Lower lobe of right lung (tissue), 2 donors: Measurements from ENCODE around the gene SEMA5A. TPM values are rescaled to one million over a fixed set of nuclear protein-coding genes. Genes with fewer than 3 reads are reported as not detected.
A peak's percentile ranks its signal among the peaks of the same experiment; 100 is the strongest.

Source experiments
- ATAC-seq, 2 donors: fragments of 200-7000 bp; cut with Tn5 transposase; one replicate each; pipeline ENCODE4 v1.9.1; 2020 to 2022; ENCODE audit warnings: mild to moderate bottlenecking in 2 of 2, moderate library complexity in 2 of 2
- DNase-seq: peaks from one replicate; pipeline ENCODE4 v3.0.0-alpha.2; 2020
- H3K27ac ChIP-seq: fragments of 200-600 bp; one replicate; pipeline ENCODE4 v1.8.0; 2022
- H3K27me3 ChIP-seq: fragments of 200-600 bp; one replicate; pipeline ENCODE4 v1.8.0; 2022; ENCODE audit warnings: low read depth
- H3K36me3 ChIP-seq: fragments of 200-600 bp; one replicate; pipeline ENCODE4 v1.8.0; 2022; ENCODE audit warnings: mild to moderate bottlenecking
- H3K4me1 ChIP-seq: fragments of 200-600 bp; one replicate; pipeline ENCODE4 v1.8.0; 2022
- H3K4me3 ChIP-seq: fragments of 200-600 bp; one replicate; pipeline ENCODE4 v1.8.0; 2022; ENCODE audit warnings: mild to moderate bottlenecking
- H3K9me3 ChIP-seq: fragments of 200-600 bp; one replicate; pipeline ENCODE4 v1.8.0; 2022
- CTCF ChIP-seq: fragments of 200-600 bp; IDR thresholded peaks from one replicate; pipeline ENCODE4 v1.8.0; 2022; ENCODE audit warnings: antibody characterized with exemption, mild to moderate bottlenecking
- intact Hi-C: fragments of 100-400 bp; cut with DNase I; formaldehyde crosslinking; loops from one replicate; pipeline ENCODE4 v1.11.0; 2022
- total RNA-seq: library from RNA; stranded (reverse); fragmentation: NEBNext Ultra II Directional; extraction: Animal tissue kit (Norgen Biotek cat#: 25700); gene quantifications from one replicate; pipeline ENCODE4 v1.2.1, GENCODE V29; 2021
- donor health status: DM: no; HTN: yes; CAD: no; lungs with severe emphysema.

The SEMA5A gene
- total RNA-seq, 1 donor from 2014 or later: 29.3 TPM

DNA sequence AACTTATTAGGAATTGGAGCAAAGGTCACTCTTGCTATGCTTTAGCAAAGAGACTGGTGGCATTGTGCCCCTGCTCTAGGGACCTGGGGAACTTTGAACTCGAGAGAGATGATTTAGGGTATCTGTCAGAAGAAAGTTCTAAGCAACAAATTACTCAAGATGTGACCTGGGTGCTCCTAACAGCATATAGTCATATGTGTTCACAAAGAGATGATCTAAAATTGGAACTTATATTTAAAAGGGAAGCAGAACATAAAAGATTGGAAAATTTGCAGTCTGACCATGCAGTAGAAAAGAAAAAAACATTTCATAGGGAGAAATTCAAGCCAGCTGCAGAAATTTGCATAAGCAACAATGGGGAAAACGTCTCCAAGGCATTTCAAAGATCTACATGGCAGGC is 68.3 kb downstream of the SEMA5A start:
- intact Hi-C loops: no loop called here
- no peak overlapping the region for H3K4me3 ChIP-seq
- no peak for TF ChIP-seq CTCF
- no peaks in the 10 kb centered on the region for H3K36me3 ChIP-seq
- ATAC-seq: no peak
- H3K27ac ChIP-seq: no peak overlapping the region
- H3K9me3 ChIP-seq: peaks cover 16% of the 10 kb centered on the region
- H3K4me1 ChIP-seq: no peaks in the 10 kb centered on the region
- H3K27me3 ChIP-seq: no peaks in the 10 kb centered on the region
- no peak for DNase-seq

DNA sequence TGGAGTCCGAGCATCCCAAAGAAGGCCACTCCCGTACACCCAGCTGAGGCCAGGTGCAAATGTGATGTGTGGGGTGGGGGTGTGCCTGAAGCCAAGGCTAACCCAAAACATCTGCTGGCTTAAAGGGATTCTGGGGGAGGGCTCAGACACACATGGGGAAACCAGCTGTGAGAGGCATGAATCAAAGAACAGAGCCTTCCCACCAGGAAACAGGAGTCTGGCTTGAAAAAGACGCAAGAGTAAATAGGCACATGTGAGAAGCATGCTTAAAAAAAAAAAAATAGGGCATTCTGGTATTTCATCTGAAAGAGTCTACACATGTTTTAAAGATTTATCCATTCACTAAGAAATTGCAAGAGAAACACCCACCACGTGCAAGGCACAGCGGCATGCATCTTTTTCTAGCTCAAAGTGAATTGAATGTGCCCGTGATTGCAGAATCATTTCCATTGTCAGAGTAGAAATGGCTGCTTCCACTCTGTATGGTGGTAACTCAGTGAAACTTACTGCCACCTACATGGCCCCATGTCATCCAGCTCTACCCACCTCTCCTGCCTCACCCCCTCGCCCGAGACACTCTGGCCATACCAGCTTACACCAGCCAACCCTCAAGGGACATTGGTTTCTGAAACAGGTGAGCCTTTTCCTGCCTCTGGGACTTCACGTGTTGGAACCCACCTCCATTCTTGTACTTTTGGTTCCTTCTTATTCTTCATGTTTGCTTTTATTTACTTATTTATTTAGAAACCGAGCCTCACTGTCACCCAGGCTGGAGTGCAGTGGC is 71.5 kb downstream of the SEMA5A start:
- H3K27me3 ChIP-seq: no peaks in the 10 kb centered on the region
- no peak overlapping the region for H3K27ac ChIP-seq
- H3K9me3 ChIP-seq: peaks cover 16% of the 10 kb centered on the region
- no peak overlapping the region for H3K4me3 ChIP-seq
- no peak for DNase-seq
- no peaks in the 10 kb centered on the region for H3K4me1 ChIP-seq
- intact Hi-C loops: no loop called here
- ATAC-seq: no peak
- no peak for TF ChIP-seq CTCF
- no peaks in the 10 kb centered on the region for H3K36me3 ChIP-seq

DNA sequence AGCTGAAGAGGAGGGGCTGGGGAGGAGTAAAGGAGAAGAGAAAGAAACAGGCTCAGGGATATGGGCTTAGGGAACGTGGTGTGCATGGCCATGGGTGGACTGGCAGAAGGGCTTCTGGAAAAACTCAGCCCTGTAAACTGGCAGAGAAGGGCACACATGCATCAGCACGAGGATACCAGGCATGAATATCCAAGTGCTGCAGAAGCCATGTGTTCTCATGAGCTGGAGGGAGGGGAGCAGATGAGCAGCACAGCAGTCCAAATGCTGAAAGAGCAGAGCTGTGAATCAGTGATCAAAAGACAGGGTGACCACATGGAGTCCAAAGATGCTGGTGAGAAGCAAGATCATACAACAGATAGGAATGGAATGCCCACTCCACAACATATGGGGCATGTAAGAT is 72.3 kb downstream of the SEMA5A start:
- no peak for DNase-seq
- Histone ChIP-seq H3K9me3 (peaks cover 14% of the 10 kb centered on the region), H3K4me1 (no peaks in the 10 kb centered on the region), H3K27ac (no peak overlapping the region), H3K36me3 (no peaks in the 10 kb centered on the region), H3K4me3 (no peak overlapping the region), H3K27me3 (no peaks in the 10 kb centered on the region)
- no peak for ATAC-seq
- intact Hi-C loops: no loop called here
- TF ChIP-seq CTCF: no peak

DNA sequence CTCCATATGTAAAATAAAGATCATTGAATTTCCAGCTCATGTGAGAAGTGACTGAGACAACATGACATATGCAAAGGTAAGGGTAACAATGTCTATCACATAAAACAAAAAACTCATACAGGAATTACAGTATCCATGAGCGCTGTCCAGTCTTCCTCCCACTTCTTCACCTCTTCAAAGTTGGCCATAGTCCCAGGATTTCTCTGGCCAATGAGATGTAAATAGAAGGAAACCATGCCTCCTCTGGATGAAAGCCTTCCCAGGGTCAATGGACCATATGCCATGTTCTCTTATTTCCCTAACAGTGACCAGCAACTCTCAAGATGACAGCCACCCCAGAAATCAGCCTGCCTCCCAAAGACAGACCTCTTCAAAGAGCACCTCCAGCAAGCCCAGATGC is 75.5 kb downstream of the SEMA5A start:
- no peaks in the 10 kb centered on the region for H3K36me3 ChIP-seq
- no peaks in the 10 kb centered on the region for H3K9me3 ChIP-seq
- TF ChIP-seq CTCF: no peak
- DNase-seq (no peak), ATAC-seq (no peak)
- no peak overlapping the region for H3K4me3 ChIP-seq
- no peaks in the 10 kb centered on the region for H3K4me1 ChIP-seq
- no peak overlapping the region for H3K27ac ChIP-seq
- intact Hi-C loops: no loop called here
- H3K27me3 ChIP-seq: no peaks in the 10 kb centered on the region

GRCh38 chr5:9468060-9468388 is 77.9 kb downstream of the SEMA5A start:
- intact Hi-C loops: no loop called here
- no peak for TF ChIP-seq CTCF
- peak in 1 of 2 donors; percentile 13 for ATAC-seq
- Histone ChIP-seq H3K4me1 (no peaks in the 10 kb centered on the region), H3K36me3 (no peaks in the 10 kb centered on the region), H3K27ac (no peak overlapping the region), H3K4me3 (no peak overlapping the region), H3K9me3 (no peaks in the 10 kb centered on the region), H3K27me3 (no peaks in the 10 kb centered on the region)
- DNase-seq: no peak
